AG04450 (cell line): ENCODE data around the gene RTP3. TPM values are rescaled to one million over a fixed set of nuclear protein-coding genes. Genes with fewer than 3 reads are reported as not detected.

Source experiments
- CTCF ChIA-PET: fragments of 300-600, 350-600 bp; formaldehyde crosslinking; extraction: SDS; loops from one replicate; lab custom pipeline; 2022; ENCODE audit warnings: antibody characterized with exemption, inconsistent platforms; lab: Charles Lee
- POLR2A ChIA-PET: fragments of 350-600 bp; formaldehyde crosslinking; extraction: SDS; loops from one replicate; lab custom pipeline; 2021; ENCODE audit warnings: antibody characterized with exemption, inconsistent platforms; lab: Yijun Ruan, JAX
- DNase-seq: peaks from one replicate; pipeline ENCODE4 v3.0.0-alpha.2; 2011; ENCODE audit warnings: low read depth, low spot score
- H3K27ac ChIP-seq: one replicate; pipeline ENCODE4 v1.5.1; 2012; ENCODE audit warnings: low read depth, low read length, control low read depth
- H3K27me3 ChIP-seq: one replicate; pipeline ENCODE4 v1.6.0; 2012; ENCODE audit warnings: low read length; ENCODE audit not compliant: control insufficient read depth, insufficient read depth
- H3K4me3 ChIP-seq: 2 replicates; pipeline ENCODE4 v1.5.1; 2011; ENCODE audit warnings: mild to moderate bottlenecking, low read depth, low read length, control low read depth
- H3K9me3 ChIP-seq: 2 replicates; pipeline ENCODE4 v1.5.1; 2012; ENCODE audit warnings: low read length; ENCODE audit not compliant: control insufficient read depth, insufficient read depth
- CTCF ChIP-seq: IDR thresholded peaks from 2 replicates; pipeline ENCODE4 v1.5.1; 2011; ENCODE audit warnings: low read depth, low read length, control low read depth, inconsistent platforms
- polyA plus RNA-seq: library from polyadenylated mRNA; depleted of rRNA; stranded (reverse); fragments of >200 nt; gene quantifications from 2 replicates; pipeline ENCODE4 v1.2.3, GENCODE V29; 2011

The RTP3 gene
- polyA plus RNA-seq, 1 experiment: 0.06 TPM

DNA sequence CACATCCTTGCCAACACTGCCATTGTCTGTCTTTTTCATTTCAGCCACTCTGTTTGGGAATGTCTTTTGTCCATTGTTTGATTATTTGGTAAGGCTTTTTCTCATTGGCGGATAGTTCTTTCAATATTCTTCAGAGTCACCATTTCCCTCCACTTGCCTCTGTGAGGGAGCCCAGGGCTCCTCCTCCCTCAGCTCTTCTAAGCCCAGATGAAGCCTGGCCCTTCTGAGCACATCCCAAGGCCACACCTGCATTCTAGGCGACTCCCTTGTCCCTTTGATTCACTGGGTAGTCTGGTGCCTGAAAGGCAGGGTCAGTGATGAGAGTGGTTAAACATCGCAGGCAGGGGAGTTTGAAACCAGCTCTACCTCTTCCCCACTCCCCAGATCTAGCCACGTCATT, 20.6 kb upstream of the RTP3 start:
- ChIA-PET POLR2A (no interaction called here), CTCF (interaction anchor here (0.6 to 5.7 kb wide), 2 partner anchors 12 to 152 kb away, joined by 3 to 35 read pairs; no protein-coding TSS in a partner anchor)
- H3K9me3 ChIP-seq: no peaks in the 10 kb centered on the region; the same call in 1 of the 2 replicates
- TF ChIP-seq CTCF: no peak
- DNase-seq: no peak
- no peak overlapping the region for H3K27ac ChIP-seq
- no peak overlapping the region for H3K4me3 ChIP-seq
- H3K27me3 ChIP-seq: peaks cover 43% of the 10 kb centered on the region

DNA sequence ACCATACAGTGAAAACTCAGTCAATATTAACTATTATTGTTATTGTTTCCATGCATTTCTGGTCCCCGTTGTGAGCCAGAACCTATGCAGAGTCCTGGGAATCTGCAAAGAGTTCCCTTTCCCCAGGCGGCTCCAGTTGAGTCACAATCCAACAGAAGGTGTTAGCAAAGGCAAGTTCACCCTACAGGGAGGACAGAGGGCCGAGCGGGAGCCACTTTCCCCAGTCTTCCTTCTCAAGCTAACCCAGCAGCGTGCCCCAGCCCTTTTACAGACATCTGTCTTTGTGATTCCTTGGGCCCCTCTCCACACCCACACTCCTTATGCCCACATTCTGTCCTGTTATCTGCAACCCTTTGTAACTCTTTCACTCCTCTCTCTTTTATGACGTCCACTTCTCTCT, 20.0 kb upstream of the RTP3 start:
- Histone ChIP-seq H3K27ac (no peak overlapping the region), H3K4me3 (no peak overlapping the region), H3K9me3 (no peaks in the 10 kb centered on the region; the same call in 1 of the 2 replicates), H3K27me3 (peaks cover 40% of the 10 kb centered on the region)
- no peak for DNase-seq
- CTCF ChIA-PET: interaction anchor here (5.7 kb wide), 1 partner anchor 11 kb away, joined by 35 read pairs; no protein-coding TSS in a partner anchor
- no peak for TF ChIP-seq CTCF
- POLR2A ChIA-PET: no interaction called here

DNA sequence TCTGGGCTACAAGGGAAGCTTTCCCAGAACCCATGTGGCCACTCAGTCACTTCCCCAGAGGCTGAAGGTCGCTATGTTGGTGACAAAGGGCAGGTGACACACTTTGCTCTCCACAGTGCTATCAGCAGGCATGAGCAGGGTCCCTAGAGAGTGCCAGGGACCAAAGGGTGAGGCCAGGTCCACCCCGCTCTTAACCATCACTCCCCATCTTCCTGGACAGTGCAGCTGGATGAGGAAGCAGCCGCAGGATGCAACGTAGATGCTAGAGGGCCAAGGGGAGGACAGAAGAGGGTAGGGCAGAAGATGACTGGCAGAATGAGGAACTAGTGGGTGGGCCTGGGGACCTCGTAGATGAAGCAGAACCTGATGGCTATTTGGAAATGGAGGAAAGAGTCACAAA, 19.4 kb upstream of the RTP3 start:
- H3K9me3 ChIP-seq: no peaks in the 10 kb centered on the region; the same call in 1 of the 2 replicates
- H3K27ac ChIP-seq: no peak overlapping the region
- ChIA-PET POLR2A (no interaction called here), CTCF (interaction anchor here (5.7 kb wide), 1 partner anchor 10 kb away, joined by 35 read pairs; no protein-coding TSS in a partner anchor)
- DNase-seq: no peak
- no peak overlapping the region for H3K4me3 ChIP-seq
- H3K27me3 ChIP-seq: peaks cover 36% of the 10 kb centered on the region
- no peak for TF ChIP-seq CTCF

GRCh38 chr3:46479021-46479420, 18.8 kb upstream of the RTP3 start:
- no peak for DNase-seq
- POLR2A ChIA-PET: no interaction called here
- Histone ChIP-seq H3K9me3 (no peaks in the 10 kb centered on the region; the same call in 1 of the 2 replicates), H3K4me3 (no peak overlapping the region), H3K27me3 (peaks cover 36% of the 10 kb centered on the region), H3K27ac (no peak overlapping the region)
- no peak for TF ChIP-seq CTCF
- CTCF ChIA-PET: no interaction called here

DNA sequence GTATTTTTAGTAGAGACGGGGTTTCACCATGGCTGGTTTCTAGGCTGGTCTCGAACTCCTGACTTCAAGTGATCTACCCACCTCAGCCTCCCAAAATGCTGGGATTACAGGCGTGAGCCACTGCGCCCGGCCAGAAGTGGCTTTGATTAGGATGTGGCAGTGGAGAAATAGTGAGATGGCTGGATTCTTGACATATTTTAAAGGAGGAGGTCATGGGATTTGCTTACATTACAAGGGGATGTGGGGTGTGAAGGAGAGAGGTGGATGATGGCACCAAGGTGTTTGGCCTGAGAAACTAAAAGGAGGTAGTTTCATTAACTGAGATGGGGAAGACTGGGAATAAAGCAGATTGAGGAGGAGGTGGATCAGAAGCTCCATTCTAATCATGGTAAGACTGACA, 18.1 kb upstream of the RTP3 start:
- no peak for TF ChIP-seq CTCF
- no peaks in the 10 kb centered on the region; the same call in 1 of the 2 replicates for H3K9me3 ChIP-seq
- no peak overlapping the region for H3K4me3 ChIP-seq
- CTCF ChIA-PET: interaction anchor here (1.0 kb wide), 1 partner anchor 9 kb away, joined by 5 read pairs; no protein-coding TSS in a partner anchor
- no peak overlapping the region for H3K27ac ChIP-seq
- peaks cover 35% of the 10 kb centered on the region for H3K27me3 ChIP-seq
- DNase-seq: no peak
- POLR2A ChIA-PET: no interaction called here
